Lung (tissue), 12 donors: ENCODE data around the gene HEXD. TPM values are rescaled to one million over a fixed set of nuclear protein-coding genes. Genes with fewer than 3 reads are reported as not detected.

Experiments used
- ATAC-seq: fragments of 200-7000 bp; cut with Tn5 transposase; one replicate; pipeline ENCODE4 v1.9.1; 2020; ENCODE audit warnings: moderate number of reproducible peaks; ENCODE audit not compliant: insufficient read depth, low FRiP score
- DNase-seq, 3 donors: peaks; one replicate each; pipeline ENCODE4 v3.0.0-alpha.2; 2013 to 2017
- H3K27ac ChIP-seq, 2 donors: one replicate each; pipeline ENCODE4 v1.5.1; 2013; ENCODE audit warnings: mild to moderate bottlenecking in 2 of 2, moderate library complexity in 2 of 2, control low read depth in 1 of 2, inconsistent platforms in 1 of 2, low read depth in 1 of 2, low read length in 1 of 2
- H3K27me3 ChIP-seq, 3 donors: one replicate each; pipeline ENCODE4 v1.5.1; 2013; ENCODE audit warnings: low read length in 2 of 3; ENCODE audit not compliant: control insufficient read depth in 3 of 3, insufficient read depth in 3 of 3
- H3K36me3 ChIP-seq, 4 donors: one replicate each; pipeline ENCODE4 v1.5.1; 2013; ENCODE audit warnings: low read length in 4 of 4, mild to moderate bottlenecking in 1 of 4, moderate library complexity in 1 of 4; ENCODE audit not compliant: control insufficient read depth in 4 of 4, insufficient read depth in 4 of 4
- H3K4me1 ChIP-seq, 5 donors: one replicate each; pipeline ENCODE4 v1.5.1; 2013; ENCODE audit warnings: low read length in 5 of 5, mild to moderate bottlenecking in 2 of 5, moderate library complexity in 1 of 5; ENCODE audit not compliant: control insufficient read depth in 5 of 5, insufficient read depth in 5 of 5
- H3K4me3 ChIP-seq: one replicate; pipeline ENCODE4 v1.5.1; 2013; ENCODE audit warnings: mild to moderate bottlenecking, control low read depth, moderate library complexity
- H3K9ac ChIP-seq, 2 donors: one replicate each; pipeline ENCODE4 v1.5.1; 2013; ENCODE audit warnings: low read length in 2 of 2, control low read depth in 1 of 2; ENCODE audit not compliant: insufficient read depth in 1 of 2
- H3K9me3 ChIP-seq, 4 donors: one replicate each; pipeline ENCODE4 v1.5.1; 2013; ENCODE audit warnings: low read length in 3 of 4, mild to moderate bottlenecking in 1 of 4, moderate library complexity in 1 of 4; ENCODE audit not compliant: control insufficient read depth in 4 of 4, insufficient read depth in 3 of 4
- CTCF ChIP-seq: IDR thresholded peaks from 2 replicates; pipeline ENCODE4 v1.5.1; 2012; ENCODE audit warnings: mild to moderate bottlenecking; ENCODE audit errors: control extremely low read depth, extremely low read depth
- WGBS, 2 donors: extraction: QIAGEN DNeasy Blood & Tissue Kit; methylation state at CpG; one replicate each; pipeline ENCODE4 v1.1.7; 2013; 5-methylcytosine and 5-hydroxymethylcytosine counted together
- polyA plus RNA-seq, 2 donors: library from polyadenylated mRNA; stranded (reverse); fragments of 200-250 nt; gene quantifications; one replicate each; pipeline ENCODE4 v1.2.1, GENCODE V29; 2013
- total RNA-seq, 2 donors: library from RNA; depleted of rRNA in 1 of 2; stranded (reverse); fragments of >200 nt in 1 of 2; gene quantifications; one replicate each; pipeline ENCODE4 v1.2.1, GENCODE V29; 2014 to 2021
- donor health status: control.
- donor health status: control.
- donor health status: Bipolar disorder and iron deficiency.
- donor health status: healthy.
- donor health status: DM: yes; HTN: yes; CAD: no.

Gene HEXD
- total and polyA plus RNA-seq, 4 donors = 28.4 to 57.3 (median 37.4) TPM

GRCh38 chr17:82441691-82442487, 23.7 kb downstream of the HEXD start:
- DNase-seq (no peak), ATAC-seq (no peak)
- no peak for TF ChIP-seq CTCF
- Histone ChIP-seq H3K4me3 (no peak overlapping the region), H3K27me3 (no peaks in the 10 kb centered on the region), H3K9me3 (no peaks in the 10 kb centered on the region), H3K36me3 (peaks cover 0 to 49% (median 5%) of the 10 kb centered on the region in 4 donors), H3K9ac (no peak overlapping the region), H3K27ac (no peak overlapping the region), H3K4me1 (peaks cover 0 to 12% (median 0%) of the 10 kb centered on the region in 5 donors)
- WGBS, 2 donors = 87 to 89% methylated on average over 27 of the region's 27 CpGs

GRCh38 chr17:82442643-82443464, 24.7 kb downstream of the HEXD start:
- Histone ChIP-seq H3K27me3 (no peaks in the 10 kb centered on the region), H3K9ac (no peak overlapping the region), H3K9me3 (no peaks in the 10 kb centered on the region), H3K4me3 (no peak overlapping the region), H3K36me3 (peaks cover 0 to 47% (median 5%) of the 10 kb centered on the region in 4 donors), H3K27ac (no peak overlapping the region), H3K4me1 (peaks cover 0 to 12% (median 0%) of the 10 kb centered on the region in 5 donors)
- 90% methylated on average over 27 to 28 of the region's 28 CpGs for WGBS, 2 donors
- no peak for TF ChIP-seq CTCF
- ATAC-seq (no peak), DNase-seq (no peak)

GRCh38 chr17:82443465-82444283, 25.5 kb downstream of the HEXD start:
- Histone ChIP-seq H3K4me1 (peaks cover 0 to 12% (median 0%) of the 10 kb centered on the region in 5 donors), H3K27me3 (no peaks in the 10 kb centered on the region), H3K4me3 (no peak overlapping the region), H3K36me3 (peaks cover 0 to 50% (median 5%) of the 10 kb centered on the region in 4 donors), H3K9ac (no peak overlapping the region), H3K27ac (no peak overlapping the region), H3K9me3 (no peaks in the 10 kb centered on the region)
- ATAC-seq = no peak
- no peak for DNase-seq
- no peak for TF ChIP-seq CTCF
- 91 to 95% methylated on average over 32 to 37 of the region's 40 CpGs for WGBS, 2 donors
